Erythroblast (primary cell): ENCODE measurements around the gene ZNF182.
"Not testable (repeated sequence)": the region's sequence is repeated elsewhere in the genome, so short reads cannot be mapped to it uniquely, and the experiment has no call there.

Source experiments
- DNase-seq, 2 experiments: peaks; one replicate each; lab custom pipeline; 2025; lab: John Stamatoyannopoulos, UW
- GATA1 ChIP-seq: IDR thresholded peaks from 2 replicates; pipeline ENCODE4 v1.6.1; 2011; ENCODE audit warnings: low read depth, mild to moderate bottlenecking, control low read depth, low read length, moderate library complexity
- POLR2A ChIP-seq: IDR thresholded peaks from 2 replicates; pipeline ENCODE4 v1.6.1; 2011; ENCODE audit warnings: mild to moderate bottlenecking, low read length

ZNF182 gene

DNA sequence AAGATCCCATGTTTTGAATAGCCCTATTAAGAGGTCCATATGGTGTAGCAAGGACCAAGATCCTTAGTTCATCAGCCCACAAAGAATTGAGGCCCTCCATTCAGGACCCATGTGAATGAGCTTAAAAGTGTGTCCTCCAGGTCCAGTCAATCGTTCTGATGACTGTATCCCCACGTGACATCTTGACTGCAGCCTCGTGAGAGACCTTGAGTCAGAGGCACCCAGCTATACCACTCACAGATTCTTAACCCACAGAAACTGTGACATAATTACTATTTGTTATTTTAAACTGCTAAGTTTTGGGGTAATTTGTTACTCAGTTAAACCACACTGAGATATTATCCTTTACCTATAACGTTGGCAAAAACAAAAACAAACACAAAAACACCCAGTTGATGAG is 62.4 kb downstream of the ZNF182 start:
- no peak for DNase-seq
- TF ChIP-seq GATA1 (no peak), POLR2A (no peak)

DNA sequence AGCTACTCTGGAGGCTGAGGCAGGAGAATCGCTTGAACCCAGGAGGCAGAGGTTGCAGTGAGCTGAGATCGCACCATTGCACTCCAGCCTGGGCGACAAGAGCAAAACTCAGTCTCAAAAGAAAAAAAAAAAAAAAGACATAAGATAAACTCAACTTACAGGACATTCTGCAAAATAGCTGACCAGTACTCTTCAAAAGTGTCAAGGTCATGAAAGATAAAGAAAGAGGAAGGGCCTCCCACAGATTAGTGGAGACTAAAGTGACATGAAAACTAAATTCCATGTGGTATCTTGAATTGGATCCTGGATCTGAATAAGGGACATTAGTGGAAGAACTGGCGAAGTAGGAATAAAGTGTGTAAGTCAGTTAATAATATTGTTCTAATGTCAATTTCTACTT is 63.3 kb downstream of the ZNF182 start:
- TF ChIP-seq POLR2A (no peak), GATA1 (no peak)
- DNase-seq = no peak

DNA sequence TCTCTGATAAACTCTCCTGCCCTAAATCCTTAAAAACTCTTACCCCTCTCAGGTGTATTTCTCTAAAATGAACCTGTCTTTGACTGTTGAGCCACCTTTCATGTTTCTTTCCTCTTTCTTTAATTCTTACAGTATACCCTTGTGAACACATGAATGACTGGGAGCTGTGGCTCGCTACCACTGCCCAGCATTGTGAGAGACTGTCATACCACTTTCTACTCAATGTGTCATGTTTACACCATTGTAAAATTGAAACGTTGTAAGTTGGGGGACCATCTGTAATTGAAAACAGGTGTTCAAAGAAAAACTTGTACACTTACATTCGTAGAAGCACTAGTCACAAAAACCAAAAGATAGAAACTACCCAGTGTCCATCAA is 66.9 kb downstream of the ZNF182 start:
- no peak for DNase-seq
- TF ChIP-seq POLR2A (no peak), GATA1 (no peak)

DNA sequence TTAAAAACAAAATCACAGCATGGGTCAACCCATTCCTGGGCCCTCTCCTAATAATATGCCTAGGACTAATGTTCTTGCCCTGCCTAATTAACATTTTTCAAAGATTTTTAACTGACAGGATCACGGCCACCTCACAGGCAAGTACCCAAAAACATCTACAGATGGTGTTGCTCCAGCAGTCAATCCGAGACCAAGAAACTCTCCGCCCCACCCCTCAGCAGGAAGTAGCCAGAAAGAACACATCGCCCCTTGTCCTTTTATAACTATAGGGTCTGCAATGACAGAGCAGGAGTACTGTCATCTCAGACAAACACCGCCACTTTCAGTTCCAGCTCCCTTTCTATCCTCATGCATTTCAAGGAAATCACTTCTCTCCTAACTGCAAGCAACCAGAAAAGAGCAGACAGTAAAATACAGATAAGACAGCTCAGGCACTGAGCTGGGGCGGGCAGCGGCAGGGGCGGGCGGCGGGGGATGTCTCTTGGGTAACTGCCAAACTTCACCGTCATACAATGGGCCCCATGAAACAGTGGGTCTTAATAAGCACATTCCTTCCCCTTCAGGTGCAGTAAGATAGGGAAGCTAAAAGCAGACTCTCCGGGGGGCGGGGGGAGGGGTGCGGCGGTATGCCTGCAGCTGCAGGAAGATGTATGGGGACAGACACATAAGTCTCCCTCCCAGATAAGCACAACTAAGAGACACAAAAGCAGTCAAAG is 67.4 kb downstream of the ZNF182 start:
- TF ChIP-seq GATA1 (no peak), POLR2A (no peak)
- peak; percentile 41 to 69 for DNase-seq

DNA sequence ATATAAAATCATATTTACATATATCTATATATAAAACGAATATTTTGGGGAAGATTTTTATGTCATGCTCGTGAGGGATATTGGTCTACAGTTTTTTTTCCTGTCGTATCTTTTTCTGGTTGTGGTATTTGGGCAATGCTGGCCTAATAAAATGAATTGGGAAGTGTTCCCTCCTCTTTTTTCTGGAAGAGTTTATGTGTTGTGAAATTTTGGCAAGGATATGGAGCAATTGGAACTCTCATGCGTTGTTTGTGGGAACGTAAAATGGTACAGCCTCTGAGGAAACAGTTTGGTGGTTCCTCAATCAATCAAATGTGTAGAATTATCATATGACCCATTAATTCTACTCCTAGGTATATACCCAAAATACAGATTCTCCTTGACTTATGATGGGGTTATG is 69.8 kb downstream of the ZNF182 start:
- TF ChIP-seq GATA1 (no peak), POLR2A (no peak)
- DNase-seq = no peak

DNA sequence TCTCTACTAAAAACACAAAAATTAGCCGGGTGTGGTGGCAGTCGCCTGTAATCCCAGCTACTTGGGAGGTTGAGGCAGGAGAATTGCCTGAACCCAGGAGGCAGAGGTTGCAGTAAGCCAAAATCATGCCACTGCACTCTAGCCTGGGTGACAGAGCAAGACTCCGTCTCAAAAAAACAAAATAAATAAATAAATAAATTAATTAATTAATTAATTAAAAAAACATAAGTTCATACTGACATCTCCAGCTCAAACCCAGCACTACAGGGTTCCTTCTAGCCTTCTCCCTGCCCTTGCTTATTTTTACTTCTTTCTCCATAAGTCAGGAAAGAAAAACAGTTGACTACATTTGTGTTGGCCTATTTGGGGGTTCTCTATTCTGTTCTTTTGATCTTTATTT is 71.8 kb downstream of the ZNF182 start:
- DNase-seq = not testable (repeated sequence)

DNA sequence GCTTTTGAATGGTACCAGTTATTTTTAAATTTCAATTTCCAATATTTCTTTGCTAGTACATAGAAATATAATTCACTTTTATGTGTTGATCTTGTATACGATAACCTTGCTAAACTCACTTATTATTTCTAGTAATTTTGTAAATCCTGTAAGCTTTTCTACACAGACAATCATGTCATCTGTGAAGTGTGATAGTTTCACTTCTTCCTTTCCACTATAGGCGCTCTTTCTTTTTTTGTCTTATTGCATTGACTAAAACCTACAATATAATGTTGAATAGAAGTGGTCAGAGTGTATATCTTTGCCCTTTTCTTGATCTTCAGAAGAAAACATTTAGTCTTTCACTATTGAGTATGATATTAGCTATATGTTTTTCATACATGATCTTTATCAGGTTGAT is 76.6 kb downstream of the ZNF182 start:
- no peak for TF ChIP-seq POLR2A
- no peak for TF ChIP-seq GATA1
- DNase-seq = no peak
